Transverse colon (tissue), 4 donors: Measurements from ENCODE around the gene ITIH4.

Source experiments
- POLR2A ChIP-seq: fragments of 450-650 bp; IDR thresholded peaks from one replicate; pipeline ENCODE4 v1.6.1; 2016; ENCODE audit warnings: antibody characterized with exemption, mild to moderate bottlenecking, moderate library complexity
- POLR2AphosphoS5 ChIP-seq, 3 donors: sonication (generic); formaldehyde crosslinking; IDR thresholded peaks; one replicate each; pipeline ENCODE4 v1.6.1; 2016; ENCODE audit warnings: antibody characterized with exemption in 3 of 3
- TF ChIP-seq, protein P1 (sequence below), 5 experiments: fragments of 200-600 bp in 3 of 5; fragments of 450-650 bp in 2 of 5; sonication (generic) in 3 of 5; IDR thresholded peaks; 1 replicate in 2 of 5; 2 replicates in 3 of 5; pipeline ENCODE4 v1.5.1; 2016 to 2017; ENCODE audit warnings: antibody characterized with exemption in 5 of 5, inconsistent platforms in 3 of 5, mild to moderate bottlenecking in 2 of 5, moderate library complexity in 1 of 5

GRCh38 chr3:52829482-52829881, 990 bp downstream of the ITIH4 start:
- TF ChIP-seq POLR2AphosphoS5 (IDR thresholded peaks at IDR 0.05), result no peak
- TF ChIP-seq, protein P1, sequence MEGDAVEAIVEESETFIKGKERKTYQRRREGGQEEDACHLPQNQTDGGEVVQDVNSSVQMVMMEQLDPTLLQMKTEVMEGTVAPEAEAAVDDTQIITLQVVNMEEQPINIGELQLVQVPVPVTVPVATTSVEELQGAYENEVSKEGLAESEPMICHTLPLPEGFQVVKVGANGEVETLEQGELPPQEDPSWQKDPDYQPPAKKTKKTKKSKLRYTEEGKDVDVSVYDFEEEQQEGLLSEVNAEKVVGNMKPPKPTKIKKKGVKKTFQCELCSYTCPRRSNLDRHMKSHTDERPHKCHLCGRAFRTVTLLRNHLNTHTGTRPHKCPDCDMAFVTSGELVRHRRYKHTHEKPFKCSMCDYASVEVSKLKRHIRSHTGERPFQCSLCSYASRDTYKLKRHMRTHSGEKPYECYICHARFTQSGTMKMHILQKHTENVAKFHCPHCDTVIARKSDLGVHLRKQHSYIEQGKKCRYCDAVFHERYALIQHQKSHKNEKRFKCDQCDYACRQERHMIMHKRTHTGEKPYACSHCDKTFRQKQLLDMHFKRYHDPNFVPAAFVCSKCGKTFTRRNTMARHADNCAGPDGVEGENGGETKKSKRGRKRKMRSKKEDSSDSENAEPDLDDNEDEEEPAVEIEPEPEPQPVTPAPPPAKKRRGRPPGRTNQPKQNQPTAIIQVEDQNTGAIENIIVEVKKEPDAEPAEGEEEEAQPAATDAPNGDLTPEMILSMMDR (IDR thresholded peaks at IDR 0.05), result no peak
- TF ChIP-seq POLR2A, result no peak
